ENCODE results near the gene HCRTR1. TPM values are rescaled to one million over a fixed set of nuclear protein-coding genes. Genes with fewer than 3 reads are reported as not detected.

The HCRTR1 gene
- total RNA-seq, 1 donor from 2014 or later: not detected

DNA sequence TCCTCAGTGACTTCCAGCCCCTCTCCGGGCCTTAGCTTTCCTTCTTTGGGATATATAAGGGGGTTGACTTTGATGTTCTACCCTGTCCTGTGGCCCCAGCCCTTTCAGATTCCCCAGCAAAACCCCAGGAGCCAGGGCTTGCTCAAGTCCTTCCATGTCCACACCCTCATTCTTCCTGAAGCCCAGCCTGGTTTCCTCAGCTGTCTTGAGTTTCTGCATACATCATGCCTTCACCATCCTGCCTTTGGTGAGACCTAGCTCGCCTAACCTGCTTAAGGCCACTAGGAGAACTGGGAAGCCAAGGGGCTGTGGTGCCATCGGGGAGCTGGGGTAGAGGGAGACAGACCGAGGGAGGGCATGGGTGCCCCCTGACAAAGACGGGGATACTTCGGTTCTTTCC, 44.4 kb downstream of the HCRTR1 start:
- Mint-ChIP-seq H3K4me1 (ENCODE audit: low read depth, unreplicated experiment) (peaks cover 26% of the 10 kb centered on the region), H3K27ac (ENCODE audit: unreplicated experiment) (peak overlapping the region; percentile 43), H3K9me3 (ENCODE audit: unreplicated experiment) (peaks cover 3% of the 10 kb centered on the region), H3K4me3 (ENCODE audit: unreplicated experiment) (no peak overlapping the region), H3K27me3 (ENCODE audit: unreplicated experiment) (peaks cover 13% of the 10 kb centered on the region), H3K36me3 (ENCODE audit: unreplicated experiment) (no peaks in the 10 kb centered on the region)
- DNase-seq: no peak
- TF ChIP-seq, protein P1, sequence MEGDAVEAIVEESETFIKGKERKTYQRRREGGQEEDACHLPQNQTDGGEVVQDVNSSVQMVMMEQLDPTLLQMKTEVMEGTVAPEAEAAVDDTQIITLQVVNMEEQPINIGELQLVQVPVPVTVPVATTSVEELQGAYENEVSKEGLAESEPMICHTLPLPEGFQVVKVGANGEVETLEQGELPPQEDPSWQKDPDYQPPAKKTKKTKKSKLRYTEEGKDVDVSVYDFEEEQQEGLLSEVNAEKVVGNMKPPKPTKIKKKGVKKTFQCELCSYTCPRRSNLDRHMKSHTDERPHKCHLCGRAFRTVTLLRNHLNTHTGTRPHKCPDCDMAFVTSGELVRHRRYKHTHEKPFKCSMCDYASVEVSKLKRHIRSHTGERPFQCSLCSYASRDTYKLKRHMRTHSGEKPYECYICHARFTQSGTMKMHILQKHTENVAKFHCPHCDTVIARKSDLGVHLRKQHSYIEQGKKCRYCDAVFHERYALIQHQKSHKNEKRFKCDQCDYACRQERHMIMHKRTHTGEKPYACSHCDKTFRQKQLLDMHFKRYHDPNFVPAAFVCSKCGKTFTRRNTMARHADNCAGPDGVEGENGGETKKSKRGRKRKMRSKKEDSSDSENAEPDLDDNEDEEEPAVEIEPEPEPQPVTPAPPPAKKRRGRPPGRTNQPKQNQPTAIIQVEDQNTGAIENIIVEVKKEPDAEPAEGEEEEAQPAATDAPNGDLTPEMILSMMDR (IDR thresholded peaks at IDR 0.05; ENCODE audit: partially characterized antibody, unreplicated experiment): no peak

DNA sequence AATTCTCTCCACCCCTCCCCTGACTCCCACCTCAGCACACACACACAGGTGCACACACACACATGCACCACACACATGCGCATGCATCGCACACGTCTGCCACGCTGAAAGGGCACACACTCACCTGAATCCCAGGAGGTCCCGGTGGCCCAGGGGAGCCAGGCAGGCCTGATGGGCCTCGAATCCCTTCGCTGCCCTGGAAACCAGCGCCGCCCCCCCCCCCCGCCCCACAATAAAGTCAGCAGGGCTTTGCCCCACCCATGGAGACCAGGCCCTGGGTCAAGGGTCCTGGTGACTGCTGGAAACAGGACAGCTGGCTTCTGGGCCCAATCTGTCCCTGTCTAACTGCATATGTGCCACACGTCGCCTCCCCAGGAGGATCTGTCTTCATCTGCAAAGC, 45.0 kb downstream of the HCRTR1 start:
- H3K9me3 Mint-ChIP-seq (ENCODE audit: unreplicated experiment): peaks cover 3% of the 10 kb centered on the region
- H3K4me3 Mint-ChIP-seq (ENCODE audit: unreplicated experiment): no peak overlapping the region
- DNase-seq: no peak
- peaks cover 27% of the 10 kb centered on the region for H3K4me1 Mint-ChIP-seq (ENCODE audit: low read depth, unreplicated experiment)
- peaks cover 13% of the 10 kb centered on the region for H3K27me3 Mint-ChIP-seq (ENCODE audit: unreplicated experiment)
- TF ChIP-seq, protein P1 (IDR thresholded peaks at IDR 0.05; ENCODE audit: partially characterized antibody, unreplicated experiment): no peak
- no peaks in the 10 kb centered on the region for H3K36me3 Mint-ChIP-seq (ENCODE audit: unreplicated experiment)
- peak overlapping the region; percentile 4 for H3K27ac Mint-ChIP-seq (ENCODE audit: unreplicated experiment)

DNA sequence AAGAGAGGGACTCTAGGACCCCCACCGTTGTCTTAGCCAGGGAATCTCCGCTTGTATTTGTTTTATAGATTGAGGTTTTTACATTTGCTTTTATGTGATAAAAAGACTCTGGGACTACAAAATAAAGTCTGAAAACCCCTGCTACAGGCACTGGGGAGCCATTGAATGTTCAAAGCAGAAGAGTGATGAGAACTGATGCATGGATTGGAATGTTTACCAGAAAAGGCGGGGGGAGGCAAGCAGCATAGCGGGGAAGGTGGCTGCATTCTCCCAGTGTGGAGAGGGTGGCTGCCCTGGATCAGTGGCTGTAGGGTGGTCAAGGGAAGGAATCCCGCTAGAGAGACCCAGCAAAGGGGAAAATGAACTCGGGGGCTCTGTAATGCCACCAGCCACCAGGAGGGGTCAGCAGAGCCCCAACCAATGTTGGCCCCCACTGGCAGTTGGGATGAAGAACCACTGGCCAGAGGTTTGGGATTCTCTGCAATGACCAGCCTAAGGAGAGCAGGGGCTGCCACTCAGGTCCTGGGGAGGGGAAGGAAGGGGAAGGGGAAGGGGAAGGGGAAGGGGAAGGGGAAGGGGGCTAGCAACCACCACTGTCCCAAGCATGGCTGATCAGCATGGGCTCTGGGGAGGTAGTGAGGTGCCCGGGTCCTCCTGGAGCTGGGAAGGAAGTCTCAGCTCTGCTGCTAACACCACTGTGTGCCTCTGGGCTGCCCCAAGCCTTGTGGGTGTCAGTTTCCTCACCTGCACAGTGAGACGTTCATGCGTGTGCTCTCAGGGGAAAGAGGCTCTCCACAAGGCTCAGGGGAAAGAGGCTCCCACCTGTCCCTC, 46.3 kb downstream of the HCRTR1 start:
- H3K27ac Mint-ChIP-seq (ENCODE audit: unreplicated experiment): no peak overlapping the region
- H3K4me3 Mint-ChIP-seq (ENCODE audit: unreplicated experiment): no peak overlapping the region
- DNase-seq: peak; percentile 79

DNA sequence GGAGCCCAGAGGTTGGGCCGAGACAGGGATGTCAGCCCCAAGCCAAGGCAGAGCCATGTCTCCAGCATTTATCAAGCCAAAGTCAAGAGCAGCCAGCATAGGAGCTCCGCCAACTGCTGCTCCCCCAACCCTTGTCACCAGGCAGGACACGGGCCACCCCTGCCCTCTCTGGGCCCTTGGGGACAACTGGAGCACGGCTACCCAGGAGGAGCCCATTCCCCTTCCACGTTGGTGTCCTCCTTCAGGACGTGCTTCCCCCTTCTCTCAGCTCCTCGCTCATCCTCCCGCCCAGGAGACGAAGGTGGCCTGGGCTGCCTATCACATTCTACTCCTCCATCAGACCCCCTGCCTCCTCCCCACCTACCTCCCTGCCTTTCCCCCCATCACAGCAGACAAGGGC, 47.0 kb downstream of the HCRTR1 start:
- H3K4me1 Mint-ChIP-seq (ENCODE audit: low read depth, unreplicated experiment): peaks cover 33% of the 10 kb centered on the region
- no peaks in the 10 kb centered on the region for H3K36me3 Mint-ChIP-seq (ENCODE audit: unreplicated experiment)
- no peak overlapping the region for H3K27ac Mint-ChIP-seq (ENCODE audit: unreplicated experiment)
- H3K27me3 Mint-ChIP-seq (ENCODE audit: unreplicated experiment): peaks cover 21% of the 10 kb centered on the region
- TF ChIP-seq, protein P1 (IDR thresholded peaks at IDR 0.05; ENCODE audit: partially characterized antibody, unreplicated experiment): no peak
- DNase-seq: no peak
- no peak overlapping the region for H3K4me3 Mint-ChIP-seq (ENCODE audit: unreplicated experiment)
- H3K9me3 Mint-ChIP-seq (ENCODE audit: unreplicated experiment): peaks cover 11% of the 10 kb centered on the region

More for the DNA sequence above, 46.3 kb downstream of the HCRTR1 start:
- Mint-ChIP-seq H3K27me3 (ENCODE audit: unreplicated experiment) (peaks cover 14% of the 10 kb centered on the region), H3K36me3 (ENCODE audit: unreplicated experiment) (no peaks in the 10 kb centered on the region), H3K9me3 (ENCODE audit: unreplicated experiment) (peaks cover 4% of the 10 kb centered on the region), H3K4me1 (ENCODE audit: low read depth, unreplicated experiment) (peaks cover 28% of the 10 kb centered on the region)
- TF ChIP-seq, protein P1 (IDR thresholded peaks at IDR 0.05; ENCODE audit: partially characterized antibody, unreplicated experiment): peak; percentile 95

DNA sequence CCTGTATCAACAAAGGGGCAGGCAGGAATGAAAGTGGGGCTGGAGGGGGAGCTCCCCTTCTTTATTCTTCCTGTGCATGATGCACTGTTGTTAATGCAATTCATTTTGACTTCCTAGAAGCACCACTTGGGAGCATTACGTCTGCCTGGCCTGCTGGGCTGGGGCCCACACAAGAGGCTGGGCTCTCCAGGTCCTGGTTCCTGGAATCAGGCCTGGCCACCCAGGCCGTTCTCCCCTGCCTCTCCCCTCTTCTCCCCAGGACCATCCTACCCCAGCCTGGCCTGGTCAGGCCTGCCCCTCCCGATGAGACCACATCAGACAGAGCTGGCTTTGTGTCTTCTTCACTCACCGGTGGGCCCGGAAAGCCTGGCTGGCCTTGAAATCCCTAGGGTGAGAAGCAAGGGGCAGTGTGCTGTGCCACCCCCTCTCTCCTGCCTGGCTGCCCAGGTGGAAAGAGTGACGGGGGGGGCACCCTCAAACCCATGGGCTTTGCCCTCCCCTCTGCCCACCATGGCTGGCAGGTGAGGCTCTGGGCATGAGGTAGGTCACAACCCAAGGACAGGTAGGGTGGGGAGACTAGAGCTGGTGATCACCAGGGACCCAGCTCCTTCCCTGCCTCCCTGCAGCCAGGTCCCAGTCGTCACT, 47.9 kb downstream of the HCRTR1 start:
- H3K4me1 Mint-ChIP-seq (ENCODE audit: low read depth, unreplicated experiment): peaks cover 40% of the 10 kb centered on the region
- no peaks in the 10 kb centered on the region for H3K36me3 Mint-ChIP-seq (ENCODE audit: unreplicated experiment)
- TF ChIP-seq, protein P1 (IDR thresholded peaks at IDR 0.05; ENCODE audit: partially characterized antibody, unreplicated experiment): no peak
- no peak for DNase-seq
- H3K4me3 Mint-ChIP-seq (ENCODE audit: unreplicated experiment): no peak overlapping the region
- H3K9me3 Mint-ChIP-seq (ENCODE audit: unreplicated experiment): peaks cover 12% of the 10 kb centered on the region
- no peak overlapping the region for H3K27ac Mint-ChIP-seq (ENCODE audit: unreplicated experiment)
- H3K27me3 Mint-ChIP-seq (ENCODE audit: unreplicated experiment): peaks cover 21% of the 10 kb centered on the region

All from glutamatergic neuron (in vitro differentiated cells).